ENCODE results near the gene SMPD3. TPM values are rescaled to one million over a fixed set of nuclear protein-coding genes. Genes with fewer than 3 reads are reported as not detected.

Gene SMPD3
- total and polyA plus RNA-seq, 9 of the 15 experiments (the other 6 are each of a cell fraction or from before 2014, with no cell fraction given), result 0.03 to 1.2 (median 0.18) TPM

GRCh38 chr16:68351463-68351862, 96.8 kb downstream of the SMPD3 start (continued):
- TF ChIP-seq CUX1 (CRISPR knock-in tag; IDR thresholded peaks at IDR 0.05), result no peak
- no peak for TF ChIP-seq PBX2 (CRISPR knock-in tag; IDR thresholded peaks at IDR 0.05; ENCODE audit: low read depth)
- TF ChIP-seq PBX2 (tag; conservative IDR thresholded peaks at IDR 0.05; ENCODE audit: low read depth), result no peak
